HG03439 (cell line): ENCODE results near the gene AUH.
"Not testable (repeated sequence)": the region's sequence is repeated elsewhere in the genome, so short reads cannot be mapped to it uniquely, and the experiment has no call there.

Experiments used
- ATAC-seq: cut with Tn5 transposase; IDR thresholded peaks from one replicate; pipeline ENCODE4 v1.9.1; 2021; ENCODE audit warnings: mild to moderate bottlenecking, moderate library complexity; ENCODE audit not compliant: unreplicated experiment

AUH gene

GRCh38 chr9:91379426-91379825 is 17.7 kb upstream of the AUH start:
- ATAC-seq: no peak

GRCh38 chr9:91378695-91379127 is 17.0 kb upstream of the AUH start:
- no peak for ATAC-seq

- not testable (repeated sequence) for ATAC-seq
These were observed 16.3 kb upstream of the AUH start for GRCh38 chr9:91378054-91378453.

GRCh38 chr9:91376239-91376638 is 14.5 kb upstream of the AUH start:
- ATAC-seq: no peak

- ATAC-seq: no peak
These were observed 13.2 kb upstream of the AUH start for GRCh38 chr9:91374939-91375338.

- no peak for ATAC-seq
These were observed 10.2 kb upstream of the AUH start for GRCh38 chr9:91371894-91372293.

GRCh38 chr9:91370006-91370405 is 8.3 kb upstream of the AUH start:
- not testable (repeated sequence) for ATAC-seq

GRCh38 chr9:91364702-91365101 is 3.0 kb upstream of the AUH start:
- no peak for ATAC-seq

GRCh38 chr9:91364005-91364404 is 2.3 kb upstream of the AUH start:
- ATAC-seq: no peak

GRCh38 chr9:91362051-91362611 is 413 bp upstream of the AUH start:
- no peak for ATAC-seq

GRCh38 chr9:91360551-91361290 is 997 bp downstream of the AUH start:
- no peak for ATAC-seq

- ATAC-seq: no peak
These were observed 1.8 kb downstream of the AUH start for GRCh38 chr9:91359734-91360470.

GRCh38 chr9:91359083-91359482 is 2.6 kb downstream of the AUH start:
- no peak for ATAC-seq

- ATAC-seq: no peak
These were observed 6.8 kb downstream of the AUH start for GRCh38 chr9:91354881-91355280.

- ATAC-seq: no peak
These were observed 12.6 kb downstream of the AUH start for GRCh38 chr9:91349115-91349555.

GRCh38 chr9:91348191-91348807 is 13.4 kb downstream of the AUH start:
- ATAC-seq: no peak

GRCh38 chr9:91347377-91347776 is 14.3 kb downstream of the AUH start:
- no peak for ATAC-seq

GRCh38 chr9:91346644-91347043 is 15.1 kb downstream of the AUH start:
- ATAC-seq: no peak

GRCh38 chr9:91345978-91346377 is 15.7 kb downstream of the AUH start:
- ATAC-seq: no peak

- no peak for ATAC-seq
These were observed 19.1 kb downstream of the AUH start for GRCh38 chr9:91342575-91342974.

- ATAC-seq: no peak
These were observed 20.0 kb downstream of the AUH start for GRCh38 chr9:91341749-91342148.
